Mesenchymal stem cell (in vitro differentiated cells and primary cell): ENCODE measurements around the gene FNBP1.

Source experiments
- DNase-seq: peaks from one replicate; pipeline ENCODE4 v3.0.0-alpha.2; 2013
- H2AFZ ChIP-seq: one replicate; pipeline ENCODE4 v1.6.1; 2013; ENCODE audit warnings: low read depth, mild to moderate bottlenecking, control low read depth, inconsistent platforms, low read length, moderate library complexity
- H2AK5ac ChIP-seq: 2 replicates; pipeline ENCODE4 v1.6.1; 2013; ENCODE audit warnings: low read length, moderate library complexity, mild to moderate bottlenecking, inconsistent platforms; ENCODE audit not compliant: severe bottlenecking
- H2BK120ac ChIP-seq: one replicate; pipeline ENCODE4 v1.6.1; 2013; ENCODE audit warnings: low read depth, mild to moderate bottlenecking, inconsistent platforms, low read length, moderate library complexity
- H2BK12ac ChIP-seq, 2 experiments: one replicate each; pipeline ENCODE4 v1.6.1; 2013; ENCODE audit warnings: inconsistent platforms in 2 of 2, low read length in 2 of 2, mild to moderate bottlenecking in 2 of 2, moderate library complexity in 2 of 2, control low read depth in 1 of 2
- H2BK15ac ChIP-seq: one replicate; pipeline ENCODE4 v1.6.1; 2013; ENCODE audit warnings: mild to moderate bottlenecking, low read depth, inconsistent platforms; ENCODE audit not compliant: poor library complexity, severe bottlenecking
- H2BK5ac ChIP-seq: 2 replicates; pipeline ENCODE4 v1.6.1; 2013; ENCODE audit warnings: low read depth, mild to moderate bottlenecking, low read length, control low read depth, inconsistent platforms; ENCODE audit not compliant: poor library complexity, severe bottlenecking
- H3K14ac ChIP-seq, 2 experiments: one replicate each; pipeline ENCODE4 v1.6.1; 2013; ENCODE audit warnings: inconsistent platforms in 2 of 2, low read length in 2 of 2, control low read depth in 1 of 2, mild to moderate bottlenecking in 1 of 2, moderate library complexity in 1 of 2
- H3K18ac ChIP-seq, 2 experiments: one replicate each; pipeline ENCODE4 v1.6.1; 2013; ENCODE audit warnings: inconsistent platforms in 2 of 2, low read length in 2 of 2, control low read depth in 1 of 2, low read depth in 1 of 2, mild to moderate bottlenecking in 1 of 2
- H3K23ac ChIP-seq, 2 experiments: one replicate each; pipeline ENCODE4 v1.6.1; 2013; ENCODE audit warnings: inconsistent platforms in 2 of 2, low read length in 2 of 2, mild to moderate bottlenecking in 2 of 2, moderate library complexity in 2 of 2, control low read depth in 1 of 2
- H3K27ac ChIP-seq: 2 replicates; pipeline ENCODE4 v1.5.1; 2013; ENCODE audit warnings: mild to moderate bottlenecking, moderate library complexity, low read length, control low read depth, inconsistent platforms; ENCODE audit not compliant: poor library complexity, severe bottlenecking
- H3K27me3 ChIP-seq, 2 experiments: 2 replicates each; pipeline versions ENCODE4 v1.6.1 to v1.7.0; 2013; ENCODE audit warnings: low read length in 2 of 2, mild to moderate bottlenecking in 2 of 2, moderate library complexity in 2 of 2, control low read depth in 1 of 2, inconsistent platforms in 1 of 2; ENCODE audit not compliant: control insufficient read depth in 1 of 2, insufficient read depth in 1 of 2
- H3K36me3 ChIP-seq, 2 experiments: 2 replicates each; pipeline versions ENCODE4 v1.6.1 to v1.7.0; 2013; ENCODE audit warnings: low read length in 2 of 2, control low read depth in 1 of 2, inconsistent platforms in 1 of 2, low read depth in 1 of 2, mild to moderate bottlenecking in 1 of 2; ENCODE audit not compliant: insufficient read depth in 2 of 2, control insufficient read depth in 1 of 2
- H3K4ac ChIP-seq, 2 experiments: one replicate each; pipeline ENCODE4 v1.6.1; 2013; ENCODE audit warnings: inconsistent platforms in 2 of 2, low read length in 2 of 2, mild to moderate bottlenecking in 2 of 2, moderate library complexity in 2 of 2, control low read depth in 1 of 2, low read depth in 1 of 2
- H3K4me1 ChIP-seq: 2 replicates; pipeline ENCODE4 v1.6.1; 2013; ENCODE audit warnings: low read depth, low read length, control low read depth; ENCODE audit not compliant: control insufficient read depth, insufficient read depth
- H3K4me2 ChIP-seq: 2 replicates; pipeline ENCODE4 v1.6.1; 2013; ENCODE audit warnings: low read length, mild to moderate bottlenecking, inconsistent platforms; ENCODE audit not compliant: poor library complexity, severe bottlenecking
- H3K4me3 ChIP-seq, 2 experiments: 2 replicates each; pipeline versions ENCODE4 v1.5.1 to v1.7.0; 2013; ENCODE audit warnings: low read length in 2 of 2, mild to moderate bottlenecking in 2 of 2, control low read depth in 1 of 2, low read depth in 1 of 2; ENCODE audit not compliant: insufficient read depth in 1 of 2
- H3K79me1 ChIP-seq: replicated peaks from 2 replicates; pipeline ENCODE4 v1.6.1; 2013; ENCODE audit warnings: mild to moderate bottlenecking, control low read depth, low read length, inconsistent platforms; ENCODE audit not compliant: poor library complexity, severe bottlenecking
- H3K9ac ChIP-seq: 2 replicates; pipeline ENCODE4 v1.7.0; 2013; ENCODE audit warnings: mild to moderate bottlenecking, low read length, moderate library complexity
- H3K9me3 ChIP-seq: 2 replicates; pipeline ENCODE4 v1.7.0; 2013; ENCODE audit warnings: mild to moderate bottlenecking, low read length; ENCODE audit not compliant: control insufficient read depth
- H4K8ac ChIP-seq: one replicate; pipeline ENCODE4 v1.6.1; 2013; ENCODE audit warnings: inconsistent platforms, mild to moderate bottlenecking, low read length, moderate library complexity
- H4K91ac ChIP-seq: one replicate; pipeline ENCODE4 v1.6.1; 2013; ENCODE audit warnings: mild to moderate bottlenecking, low read length, inconsistent platforms
- WGBS: methylation state at CpG from one replicate; pipeline ENCODE4 v1.1.7; 2013; ENCODE audit warnings: mixed read lengths; 5-methylcytosine and 5-hydroxymethylcytosine counted together

The FNBP1 gene

GRCh38 chr9:129852579-129852978 is 190.4 kb downstream of the FNBP1 start:
- H4K8ac ChIP-seq, result no peak overlapping the region
- no peak overlapping the region for H3K23ac ChIP-seq
- H4K91ac ChIP-seq, result no peak overlapping the region
- H2BK120ac ChIP-seq, result no peak overlapping the region
- H3K79me1 ChIP-seq, result peaks cover 2% of the 10 kb centered on the region
- H2BK15ac ChIP-seq, result no peak overlapping the region
- H3K36me3 ChIP-seq, result peaks cover 49 to 77% of the 10 kb centered on the region in 2 experiments
- H3K4me3 ChIP-seq, result no peak overlapping the region
- H2BK12ac ChIP-seq, result no peak overlapping the region
- H2AFZ ChIP-seq, result no peak overlapping the region
- DNase-seq, result no peak
- no peak overlapping the region for H2AK5ac ChIP-seq
- peaks cover 4% of the 10 kb centered on the region for H3K4me1 ChIP-seq
- H3K4me2 ChIP-seq, result no peak overlapping the region
- no peaks in the 10 kb centered on the region for H3K9me3 ChIP-seq
- H3K18ac ChIP-seq, result no peak overlapping the region
- H3K14ac ChIP-seq, result no peak overlapping the region
- H2BK5ac ChIP-seq, result no peak overlapping the region
- 66% methylated on average over 5 of the region's 5 CpGs for WGBS
- no peaks in the 10 kb centered on the region for H3K27me3 ChIP-seq
- no peak overlapping the region for H3K4ac ChIP-seq
- H3K27ac ChIP-seq, result no peak overlapping the region
- H3K9ac ChIP-seq, result no peak overlapping the region

DNA sequence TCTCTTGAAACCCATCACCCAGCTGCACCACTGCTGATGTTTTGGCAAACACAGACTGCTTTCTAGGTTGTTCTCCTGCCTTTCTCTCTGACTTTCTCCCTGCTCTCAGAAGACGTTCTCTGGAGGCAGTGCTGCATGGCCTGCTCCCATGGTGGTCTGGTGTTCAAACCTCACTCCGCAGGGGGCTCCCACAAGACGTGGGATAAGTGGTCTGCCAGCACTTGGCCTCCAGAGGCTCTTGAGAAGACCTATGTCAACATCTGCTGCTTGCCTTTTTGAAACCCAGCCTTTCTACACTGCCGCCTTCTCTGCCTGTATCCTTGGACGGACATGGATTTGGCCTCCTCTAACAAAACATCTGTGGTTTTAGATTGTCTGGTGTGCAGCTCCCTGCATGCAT is 191.2 kb downstream of the FNBP1 start:
- peaks cover 2% of the 10 kb centered on the region for H3K79me1 ChIP-seq
- no peak overlapping the region for H3K4me2 ChIP-seq
- H2BK15ac ChIP-seq, result no peak overlapping the region
- no peaks in the 10 kb centered on the region for H3K27me3 ChIP-seq
- no peak overlapping the region for H4K91ac ChIP-seq
- H3K9me3 ChIP-seq, result no peaks in the 10 kb centered on the region
- no peak overlapping the region for H3K23ac ChIP-seq
- WGBS, result 81% methylated on average over 5 of the region's 5 CpGs
- no peak overlapping the region for H3K14ac ChIP-seq
- H2AK5ac ChIP-seq, result no peak overlapping the region
- no peak overlapping the region for H3K4me3 ChIP-seq
- H2BK5ac ChIP-seq, result no peak overlapping the region
- H3K4ac ChIP-seq, result no peak overlapping the region
- peaks cover 42 to 70% of the 10 kb centered on the region in 2 experiments for H3K36me3 ChIP-seq
- no peak overlapping the region for H2BK120ac ChIP-seq
- no peak overlapping the region for H3K18ac ChIP-seq
- H4K8ac ChIP-seq, result no peak overlapping the region
- H2AFZ ChIP-seq, result no peak overlapping the region
- H2BK12ac ChIP-seq, result no peak overlapping the region
- H3K9ac ChIP-seq, result no peak overlapping the region
- DNase-seq, result no peak
- H3K4me1 ChIP-seq, result peaks cover 4% of the 10 kb centered on the region
- no peak overlapping the region for H3K27ac ChIP-seq

DNA sequence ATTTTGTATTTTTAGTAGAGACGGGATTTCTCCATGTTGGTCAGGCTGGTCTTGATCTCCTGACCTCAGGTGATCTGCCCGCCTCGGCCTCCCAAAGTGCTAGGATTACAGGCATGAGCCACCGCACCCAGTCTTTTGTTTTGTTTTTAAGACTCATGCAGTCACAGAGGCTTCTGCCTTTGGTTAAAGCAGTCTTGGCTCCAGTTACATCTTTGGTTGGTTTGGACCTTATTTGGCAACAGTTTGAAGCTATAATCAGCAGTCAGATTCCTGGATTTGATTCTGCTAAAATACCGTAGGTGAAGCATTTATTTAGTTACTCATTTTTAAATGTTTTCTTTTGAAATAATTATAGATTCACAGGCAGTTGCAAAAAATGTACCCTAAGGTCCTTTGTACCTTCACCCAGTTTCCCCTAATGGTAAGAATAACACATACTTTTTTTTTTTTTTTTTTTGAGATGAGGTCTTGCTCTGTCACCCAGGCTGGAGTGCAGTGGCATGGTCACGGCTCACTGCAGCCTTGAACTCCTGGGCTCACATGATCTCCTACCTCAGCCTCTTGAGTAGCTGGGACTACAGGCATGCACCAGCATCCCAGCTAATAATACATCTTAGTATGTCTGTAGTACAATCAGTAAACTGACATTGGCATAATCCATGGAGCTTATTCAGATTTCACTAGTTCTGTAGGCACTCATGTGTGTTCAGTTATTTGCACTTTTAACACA is 192.0 kb downstream of the FNBP1 start:
- Histone ChIP-seq H3K23ac (no peak overlapping the region), H2BK5ac (no peak overlapping the region), H3K18ac (no peak overlapping the region), H2AK5ac (no peak overlapping the region), H3K4ac (no peak overlapping the region), H2BK15ac (no peak overlapping the region), H2AFZ (no peak overlapping the region), H3K4me1 (peaks cover 4% of the 10 kb centered on the region), H3K4me2 (no peak overlapping the region), H3K36me3 (peaks cover 35 to 62% of the 10 kb centered on the region in 2 experiments), H3K9me3 (no peaks in the 10 kb centered on the region), H2BK12ac (no peak overlapping the region), H4K91ac (no peak overlapping the region), H4K8ac (no peak overlapping the region), H3K27me3 (no peaks in the 10 kb centered on the region), H3K4me3 (no peak overlapping the region), H2BK120ac (no peak overlapping the region), H3K79me1 (peaks cover 2% of the 10 kb centered on the region), H3K9ac (no peak overlapping the region), H3K14ac (no peak overlapping the region), H3K27ac (no peak overlapping the region)
- DNase-seq, result no peak
- WGBS, result 99% methylated on average over 5 of the region's 6 CpGs

DNA sequence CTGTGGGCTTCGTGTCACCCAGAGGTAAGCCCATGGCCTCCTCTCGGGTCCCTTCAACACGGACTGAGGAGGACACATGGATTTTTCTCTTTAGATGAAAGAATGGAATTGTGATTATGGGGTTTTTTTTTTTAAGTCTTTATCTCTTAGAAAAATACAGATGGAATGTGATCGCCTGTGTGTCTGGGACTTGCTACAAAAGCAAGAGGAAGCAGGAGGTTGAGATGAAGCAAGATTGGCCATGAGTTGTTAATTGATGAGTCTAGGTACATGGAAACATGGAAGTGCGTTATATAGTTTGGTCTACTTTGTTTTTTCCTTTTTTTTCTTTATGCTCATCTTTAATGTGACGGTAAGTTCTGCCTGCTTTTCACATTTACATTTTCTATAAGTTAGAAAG is 193.1 kb downstream of the FNBP1 start:
- H3K79me1 ChIP-seq, result peaks cover 2% of the 10 kb centered on the region
- no peak overlapping the region for H3K4ac ChIP-seq
- no peak overlapping the region for H4K8ac ChIP-seq
- H2BK5ac ChIP-seq, result no peak overlapping the region
- no peak overlapping the region for H3K18ac ChIP-seq
- H2AK5ac ChIP-seq, result no peak overlapping the region
- DNase-seq, result no peak
- no peak overlapping the region for H3K14ac ChIP-seq
- 91% methylated on average over 6 of the region's 6 CpGs for WGBS
- no peak overlapping the region for H2AFZ ChIP-seq
- H3K36me3 ChIP-seq, result peaks cover 30 to 54% of the 10 kb centered on the region in 2 experiments
- H3K23ac ChIP-seq, result no peak overlapping the region
- H3K4me1 ChIP-seq, result peaks cover 4% of the 10 kb centered on the region
- H3K9me3 ChIP-seq, result no peaks in the 10 kb centered on the region
- no peak overlapping the region for H3K4me3 ChIP-seq
- H4K91ac ChIP-seq, result no peak overlapping the region
- no peak overlapping the region for H3K4me2 ChIP-seq
- no peak overlapping the region for H2BK12ac ChIP-seq
- H3K27me3 ChIP-seq, result no peaks in the 10 kb centered on the region
- H3K9ac ChIP-seq, result no peak overlapping the region
- no peak overlapping the region for H2BK15ac ChIP-seq
- H3K27ac ChIP-seq, result no peak overlapping the region
- no peak overlapping the region for H2BK120ac ChIP-seq
